Testis (tissue), 3 donors: ENCODE results near the gene SCYGR7. TPM values are rescaled to one million over a fixed set of nuclear protein-coding genes. Genes with fewer than 3 reads are reported as not detected.

Experiments used
- DNase-seq: peaks from one replicate; pipeline ENCODE4 v3.0.0-alpha.2; 2019
- H3K27ac ChIP-seq, 2 donors: fragments of 200-600 bp; sonication (generic); one replicate each; pipeline ENCODE4 v1.5.1; 2019
- H3K27me3 ChIP-seq: fragments of 200-600 bp; sonication (generic); one replicate; pipeline ENCODE4 v1.5.1; 2019
- H3K36me3 ChIP-seq: fragments of 200-600 bp; sonication (generic); one replicate; pipeline ENCODE4 v1.5.1; 2017; ENCODE audit warnings: low read depth; ENCODE audit errors: missing control alignments
- H3K4me1 ChIP-seq: fragments of 200-600 bp; sonication (generic); one replicate; pipeline ENCODE4 v1.5.1; 2019
- H3K4me3 ChIP-seq, 2 donors: fragments of 200-600 bp; sonication (generic); one replicate each; pipeline ENCODE4 v1.5.1; 2017 to 2019
- H3K9me3 ChIP-seq: fragments of 200-600 bp; sonication (generic); one replicate; pipeline ENCODE4 v1.5.1; 2017
- CTCF ChIP-seq, 3 experiments: fragments of 450-650 bp in 2 of 3; fragments of 200-600 bp in 1 of 3; sonication (generic) in 1 of 3; IDR thresholded peaks; one replicate each; pipeline ENCODE4 v1.5.1; 2016 to 2019; ENCODE audit warnings: antibody characterized with exemption in 3 of 3, mild to moderate bottlenecking in 2 of 3, moderate library complexity in 1 of 3
- POLR2A ChIP-seq: fragments of 450-650 bp; IDR thresholded peaks from one replicate; pipeline ENCODE4 v1.6.1; 2017; ENCODE audit warnings: antibody characterized with exemption, mild to moderate bottlenecking, moderate library complexity
- WGBS, 2 donors: methylation state at CpG; one replicate each; pipeline ENCODE4 v1.1.5; 2018; 5-methylcytosine and 5-hydroxymethylcytosine counted together
- intact Hi-C: fragments of 100-400 bp; cut with DNase I; formaldehyde crosslinking; loops from one replicate; pipeline ENCODE4 v1.15.1; 2023; ENCODE audit warnings: low total_unique reads
- polyA plus RNA-seq: library from polyadenylated mRNA; stranded (reverse); fragments of 350-450 nt; fragmentation: Illumina TruSeq; extraction: RNeasy Lipid Tissue Mini Kit (QIAGEN cat#74804); gene quantifications from one replicate; pipeline ENCODE4 v1.2.3, GENCODE V29; 2014; ENCODE audit warnings: low read depth, low replicate concordance; ENCODE audit not compliant: insufficient read depth
- total RNA-seq, 2 donors: library from RNA; depleted of rRNA; stranded (reverse); fragments of >200 nt; gene quantifications; one replicate each; pipeline ENCODE4 v1.2.3, GENCODE V29; 2016

Gene SCYGR7
- total and polyA plus RNA-seq, 3 donors from 2014 or later, result not detected

GRCh38 chr2:227767830-227768229 lies 39.7 kb downstream of the SCYGR7 start:
- Histone ChIP-seq H3K27me3 (no peaks in the 10 kb centered on the region), H3K27ac (no peak overlapping the region), H3K9me3 (no peaks in the 10 kb centered on the region), H3K4me3 (peak overlapping the region; percentile 13 to 32), H3K4me1 (no peaks in the 10 kb centered on the region), H3K36me3 (no peaks in the 10 kb centered on the region)
- TF ChIP-seq CTCF (IDR thresholded peaks at IDR 0.05), result no peak
- no peak for TF ChIP-seq POLR2A
- 23 to 82% methylated on average over 9 to 22 of the region's 22 CpGs for WGBS, 2 donors
- intact Hi-C loops, result no loop called here
- DNase-seq, result no peak

- intact Hi-C loops, result no loop called here
- TF ChIP-seq POLR2A (no peak), CTCF (IDR thresholded peaks at IDR 0.05) (no peak)
- H3K4me3 ChIP-seq, result no peak overlapping the region
- no peaks in the 10 kb centered on the region for H3K4me1 ChIP-seq
- no peak overlapping the region for H3K27ac ChIP-seq
- 85 to 87% methylated on average over 5 of the region's 5 CpGs for WGBS, 2 donors
- H3K36me3 ChIP-seq, result no peaks in the 10 kb centered on the region
- DNase-seq, result no peak
- H3K9me3 ChIP-seq, result no peaks in the 10 kb centered on the region
- H3K27me3 ChIP-seq, result no peaks in the 10 kb centered on the region
These were observed 44.1 kb downstream of the SCYGR7 start for GRCh38 chr2:227772197-227772661.

- WGBS, 2 donors, result 59 to 63% methylated on average over 2 of the region's 2 CpGs
- Histone ChIP-seq H3K27me3 (no peaks in the 10 kb centered on the region), H3K4me3 (no peak overlapping the region), H3K36me3 (no peaks in the 10 kb centered on the region), H3K4me1 (no peaks in the 10 kb centered on the region), H3K9me3 (no peaks in the 10 kb centered on the region), H3K27ac (no peak overlapping the region)
- no peak for DNase-seq
- no peak for TF ChIP-seq POLR2A
- TF ChIP-seq CTCF (IDR thresholded peaks at IDR 0.05), result no peak
- intact Hi-C loops, result no loop called here
These were observed 44.8 kb downstream of the SCYGR7 start for GRCh38 chr2:227772932-227773331.

- no peak overlapping the region for H3K27ac ChIP-seq
- no peaks in the 10 kb centered on the region for H3K27me3 ChIP-seq
- 39 to 50% methylated on average over 15 of the region's 15 CpGs for WGBS, 2 donors
- TF ChIP-seq CTCF (IDR thresholded peaks at IDR 0.05), result peak in 1 of 3 experiments; percentile 4
- no peak for TF ChIP-seq POLR2A
- intact Hi-C loops, result no loop called here
- H3K4me1 ChIP-seq, result no peaks in the 10 kb centered on the region
- H3K4me3 ChIP-seq, result no peak overlapping the region
- no peak for DNase-seq
- H3K9me3 ChIP-seq, result no peaks in the 10 kb centered on the region
- H3K36me3 ChIP-seq, result no peaks in the 10 kb centered on the region
These were observed 46.0 kb downstream of the SCYGR7 start for GRCh38 chr2:227774011-227774624.
